Posterior vena cava (tissue), 2 donors: Measurements from ENCODE around the gene GAK. TPM values are rescaled to one million over a fixed set of nuclear protein-coding genes. Genes with fewer than 3 reads are reported as not detected.

Source experiments
- DNase-seq: peaks from one replicate; pipeline ENCODE4 v3.0.0-alpha.2; 2020; ENCODE audit warnings: low spot score
- intact Hi-C, 2 donors: fragments of 100-400 bp; cut with DNase I; formaldehyde crosslinking; loops; one replicate each; pipeline versions ENCODE4 v1.14.1 to v1.14.2; 2022 to 2023
- total RNA-seq, 2 donors: library from RNA; stranded (reverse); fragmentation: NEBNext Ultra II Directional; extraction: Animal tissue kit (Norgen Biotek cat#: 25700); gene quantifications; one replicate each; pipeline ENCODE4 v1.2.1, GENCODE V29; 2021
- donor health status: DM: yes; HTN: yes; CAD: no.
- donor health status: DM: yes; HTN: yes; CAD: no.

The GAK gene
- total RNA-seq, 2 donors from 2014 or later: 63.5 to 73.5 TPM

GRCh38 chr4:955931-956381, 23.8 kb upstream of the GAK start:
- intact Hi-C loops: no loop called here
- peak; percentile 24 for DNase-seq

- peak; percentile 74 for DNase-seq
- intact Hi-C loops: no loop called here
Measured at GRCh38 chr4:955161-955921, 23.2 kb upstream of the GAK start.

- DNase-seq: peak; percentile 30
- intact Hi-C loops: no loop called here
Measured at GRCh38 chr4:954211-955020, 22.3 kb upstream of the GAK start.

DNA sequence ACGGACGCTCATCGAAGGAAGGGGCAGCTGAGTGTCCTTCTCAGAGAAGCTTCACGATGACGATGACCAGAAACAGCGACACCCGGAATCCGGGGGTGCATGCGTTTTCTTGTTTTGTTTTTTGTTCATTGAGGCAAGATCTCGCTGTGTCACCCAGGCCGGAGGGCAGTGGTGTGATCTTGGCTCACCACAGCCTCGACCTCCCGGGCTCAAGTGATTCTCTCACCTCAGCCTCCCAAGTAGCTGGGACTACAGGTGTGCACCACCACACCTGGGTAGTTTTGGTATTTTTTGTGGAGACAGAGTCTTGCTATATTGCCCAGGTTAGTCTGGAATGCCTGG, 21.4 kb upstream of the GAK start:
- intact Hi-C loops: no loop called here
- DNase-seq: no peak

DNA sequence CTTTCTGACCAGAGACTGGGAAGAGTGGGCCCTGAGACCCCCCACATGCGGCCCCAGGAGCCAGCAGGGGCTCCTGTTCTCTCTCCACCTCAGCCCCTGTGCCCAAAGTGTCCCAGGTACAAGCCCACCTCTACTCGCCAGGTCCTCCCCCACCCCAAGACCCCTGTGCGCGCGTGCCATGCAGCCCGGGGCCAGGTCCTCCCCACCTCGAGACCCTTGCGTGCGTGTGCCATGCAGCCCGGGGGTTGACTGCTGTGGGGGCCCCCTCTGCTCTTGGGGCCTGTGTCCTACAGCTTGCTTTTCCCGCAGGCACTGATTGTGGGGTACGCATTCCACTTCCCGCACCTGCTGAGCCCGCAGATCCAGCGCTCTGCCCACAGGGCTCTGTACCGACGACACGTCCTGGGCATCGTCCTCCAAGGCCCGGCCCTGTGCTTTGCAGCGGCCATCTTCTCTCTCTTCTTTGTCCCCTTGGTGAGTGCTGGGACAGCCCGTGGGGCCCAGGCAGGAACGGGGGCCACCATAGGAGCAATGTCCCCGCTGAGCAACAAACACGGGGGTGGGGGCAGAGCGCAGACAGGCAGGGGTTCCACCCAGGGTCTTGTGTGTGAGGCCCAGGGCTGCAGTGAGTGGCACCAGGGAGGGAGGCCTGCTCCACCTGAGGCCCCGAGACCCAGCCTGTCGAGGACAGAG, 20.9 kb upstream of the GAK start:
- intact Hi-C loops: no loop called here
- peak; percentile 67 for DNase-seq

DNA sequence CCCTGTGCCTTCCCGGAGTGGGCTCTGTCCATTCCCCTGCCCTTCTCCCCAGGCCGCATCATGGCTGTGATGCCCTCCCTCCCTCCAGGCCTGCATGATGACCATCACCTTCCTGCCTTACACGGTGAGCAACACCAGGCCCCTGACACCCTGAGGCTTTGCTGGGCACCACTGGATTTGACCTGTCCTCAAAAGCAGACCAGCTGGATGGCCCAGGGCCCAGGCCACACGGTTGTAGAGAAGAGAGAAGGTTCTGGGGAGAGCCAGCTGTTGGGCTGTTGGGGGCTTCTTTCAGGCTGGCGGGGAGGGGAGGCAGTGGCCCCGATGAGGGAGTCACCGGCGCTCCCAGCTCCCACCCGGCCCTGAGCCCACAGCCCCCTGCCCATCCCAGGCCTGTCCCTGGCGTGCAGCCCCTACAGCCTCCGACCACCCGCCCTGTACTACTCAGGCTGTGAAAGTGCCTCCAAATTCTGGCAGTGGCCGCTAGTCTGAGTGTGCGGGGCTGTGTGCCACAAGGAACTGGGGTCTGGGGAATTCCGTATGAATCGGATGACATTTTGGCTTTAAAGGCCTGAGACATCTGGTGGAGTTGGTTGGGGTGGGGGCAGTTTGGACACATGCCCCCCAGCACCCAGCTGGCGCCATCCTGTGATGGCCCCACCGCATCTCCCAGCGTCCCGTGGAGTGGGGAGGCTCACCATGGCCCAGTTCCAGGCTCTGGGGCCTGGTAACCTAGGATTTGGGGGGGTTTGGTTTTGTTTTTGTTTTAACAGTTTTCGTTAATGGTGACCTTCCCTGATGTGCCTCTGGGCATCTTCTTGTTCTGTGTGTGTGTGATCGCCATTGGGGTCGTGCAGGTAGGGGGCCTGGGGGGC, 19.7 kb upstream of the GAK start:
- DNase-seq: peak; percentile 73

GRCh38 chr4:951186-951585, 19.1 kb upstream of the GAK start:
- peak; percentile 68 for DNase-seq

More for the DNA sequence above, 19.7 kb upstream of the GAK start:
- intact Hi-C loops: no loop called here

DNA sequence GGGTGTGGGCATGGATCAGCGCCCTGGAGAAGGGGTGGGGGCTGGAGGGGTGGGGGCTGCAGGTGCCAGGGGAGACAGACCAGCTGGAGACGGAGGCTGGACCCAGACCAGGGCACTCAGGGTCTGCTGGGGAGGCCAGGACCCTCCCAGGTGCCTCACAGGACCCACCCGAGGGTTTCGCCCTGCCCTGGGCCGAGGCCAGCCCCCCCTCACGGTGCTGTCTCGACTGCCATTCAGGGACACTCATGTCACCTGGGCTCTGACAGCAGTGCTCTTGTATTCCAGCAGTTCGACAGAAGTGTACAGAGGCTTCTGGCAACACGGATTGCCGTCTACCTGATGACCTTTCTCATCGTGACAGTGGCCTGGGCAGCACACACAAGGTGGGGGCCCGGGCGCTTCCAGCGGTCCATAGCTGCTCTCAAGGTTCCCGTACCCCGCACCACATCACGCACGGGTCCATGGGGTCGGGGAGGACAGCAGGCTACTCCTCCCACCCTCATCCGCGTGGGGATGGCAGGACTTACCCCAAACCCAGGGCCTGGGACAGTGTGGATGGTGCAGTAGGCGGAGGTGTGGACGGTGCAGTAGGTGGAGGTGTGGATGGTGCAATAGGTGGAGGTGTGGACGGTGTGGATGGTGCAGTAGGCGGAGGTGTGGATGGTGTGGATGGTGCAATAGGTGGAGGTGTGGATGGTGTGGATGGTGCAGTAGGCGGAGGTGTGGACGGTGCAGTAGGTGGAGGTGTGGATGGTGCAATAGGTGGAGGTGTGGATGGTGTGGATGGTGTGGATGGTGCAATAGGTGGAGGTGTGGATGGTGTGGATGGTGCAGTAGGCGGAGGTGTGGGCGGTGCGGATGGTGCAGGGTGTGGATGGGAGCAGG, 18.3 kb upstream of the GAK start:
- DNase-seq: peak; percentile 73
- intact Hi-C loops: no loop called here

More at GRCh38 chr4:951186-951585, 19.1 kb upstream of the GAK start:
- intact Hi-C loops: no loop called here

DNA sequence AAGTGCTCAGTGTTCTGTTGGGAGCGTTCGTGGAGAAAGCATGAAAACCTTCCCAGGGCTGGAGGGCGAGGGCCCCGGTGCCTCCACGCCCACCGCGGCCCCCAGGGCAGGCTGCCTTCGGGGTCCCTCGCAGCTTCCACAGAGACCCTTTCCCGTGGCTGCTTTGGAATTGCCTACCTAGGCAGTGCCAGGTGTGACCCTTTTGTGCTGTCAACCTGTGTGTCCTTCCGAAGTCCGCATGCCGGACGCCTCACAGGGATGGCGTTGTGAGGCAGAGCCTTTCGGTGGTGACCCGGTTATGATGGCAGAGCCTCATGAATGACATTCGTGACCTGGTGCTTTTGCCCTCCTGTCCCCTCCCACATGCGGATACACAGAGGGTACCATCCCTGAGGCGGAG, 17.5 kb upstream of the GAK start:
- peak; percentile 46 for DNase-seq
- intact Hi-C loops: no loop called here

DNA sequence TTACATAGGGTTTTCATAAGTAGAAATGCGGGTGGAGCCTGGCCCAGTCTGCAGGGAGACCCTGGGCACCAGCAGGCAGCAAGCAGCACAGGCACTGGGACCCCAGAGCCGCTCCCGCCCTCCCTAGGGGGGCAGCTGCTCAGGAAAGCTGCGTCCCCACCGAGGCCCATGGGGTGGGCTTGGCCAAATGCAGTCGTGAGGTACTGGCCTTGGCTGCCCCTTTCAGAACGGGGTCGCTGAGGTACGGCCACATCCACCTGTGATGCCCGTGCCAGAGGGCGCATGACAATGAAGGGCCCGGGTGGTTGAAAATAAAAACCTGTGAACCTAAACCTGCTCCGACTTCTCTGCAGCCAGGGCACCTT, 16.8 kb upstream of the GAK start:
- intact Hi-C loops: no loop called here
- peak; percentile 76 for DNase-seq

- peak; percentile 58 for DNase-seq
- intact Hi-C loops: no loop called here
Measured at GRCh38 chr4:948101-948935, 16.2 kb upstream of the GAK start.

- intact Hi-C loops: no loop called here
- DNase-seq: no peak
Measured at GRCh38 chr4:947491-947971, 15.4 kb upstream of the GAK start.

DNA sequence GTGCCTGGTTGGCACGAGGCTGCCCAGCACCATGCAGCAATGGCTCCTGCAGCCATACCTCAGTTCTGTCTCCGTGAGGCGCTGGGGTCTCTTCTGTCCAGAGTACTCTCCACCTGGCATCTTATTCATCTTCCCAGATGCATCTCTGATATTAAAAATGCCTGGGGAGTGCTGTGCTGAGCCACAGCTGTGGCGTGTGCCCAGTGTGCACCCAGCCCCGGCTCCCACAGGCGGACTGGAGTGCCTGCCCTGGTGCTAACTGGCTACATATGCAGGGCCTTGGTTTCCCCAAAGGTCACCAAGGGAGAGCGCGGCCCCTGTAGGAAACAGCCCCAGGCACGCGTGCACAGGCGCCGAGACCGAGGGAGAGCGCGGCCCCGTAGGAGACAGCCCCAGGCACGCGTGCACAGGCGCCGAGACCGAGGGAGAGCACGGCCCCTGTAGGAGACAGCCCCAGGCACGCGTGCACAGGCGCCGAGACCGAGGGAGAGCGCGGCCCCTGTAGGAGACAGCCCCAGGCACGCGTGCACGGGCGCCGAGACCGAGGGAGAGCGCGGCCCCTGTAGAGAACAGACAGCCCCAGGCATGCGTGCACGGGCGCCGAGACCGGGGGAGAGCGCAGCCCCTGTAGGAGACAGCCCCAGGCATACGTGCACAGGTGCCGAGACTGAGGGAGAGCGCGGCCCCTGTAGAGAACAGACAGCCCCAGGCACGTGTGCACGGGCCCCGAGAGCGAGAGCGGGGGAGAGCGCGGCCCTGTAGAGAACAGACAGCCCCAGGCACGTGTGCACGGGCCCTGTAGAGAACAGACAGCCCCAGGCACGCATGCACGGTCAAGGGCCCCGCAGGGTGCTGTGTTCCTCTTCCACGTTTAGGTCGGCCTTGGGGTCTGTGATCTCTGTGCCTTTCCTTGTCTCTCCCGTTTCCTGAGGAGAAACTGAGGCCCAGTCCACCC, 14.7 kb upstream of the GAK start:
- peak; percentile 55 for DNase-seq
- intact Hi-C loops: no loop called here

DNA sequence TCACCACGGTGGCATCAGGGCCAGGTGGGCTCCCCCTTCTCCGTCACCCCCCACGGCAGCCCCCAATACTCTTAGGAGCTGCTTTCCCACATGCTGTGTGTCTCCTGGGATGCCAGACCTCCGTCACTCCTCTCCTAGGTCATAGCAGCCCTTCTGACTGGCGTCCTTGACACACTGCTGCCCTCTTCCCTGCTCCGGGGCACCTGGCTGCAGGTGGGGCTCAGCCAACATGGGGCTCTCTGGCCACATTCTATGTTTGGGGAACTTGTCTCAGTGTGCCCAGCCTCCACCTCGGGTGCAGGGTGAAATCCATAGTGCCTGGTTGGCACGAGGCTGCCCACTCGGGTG, 14.0 kb upstream of the GAK start:
- peak; percentile 30 for DNase-seq
- intact Hi-C loops: no loop called here

DNA sequence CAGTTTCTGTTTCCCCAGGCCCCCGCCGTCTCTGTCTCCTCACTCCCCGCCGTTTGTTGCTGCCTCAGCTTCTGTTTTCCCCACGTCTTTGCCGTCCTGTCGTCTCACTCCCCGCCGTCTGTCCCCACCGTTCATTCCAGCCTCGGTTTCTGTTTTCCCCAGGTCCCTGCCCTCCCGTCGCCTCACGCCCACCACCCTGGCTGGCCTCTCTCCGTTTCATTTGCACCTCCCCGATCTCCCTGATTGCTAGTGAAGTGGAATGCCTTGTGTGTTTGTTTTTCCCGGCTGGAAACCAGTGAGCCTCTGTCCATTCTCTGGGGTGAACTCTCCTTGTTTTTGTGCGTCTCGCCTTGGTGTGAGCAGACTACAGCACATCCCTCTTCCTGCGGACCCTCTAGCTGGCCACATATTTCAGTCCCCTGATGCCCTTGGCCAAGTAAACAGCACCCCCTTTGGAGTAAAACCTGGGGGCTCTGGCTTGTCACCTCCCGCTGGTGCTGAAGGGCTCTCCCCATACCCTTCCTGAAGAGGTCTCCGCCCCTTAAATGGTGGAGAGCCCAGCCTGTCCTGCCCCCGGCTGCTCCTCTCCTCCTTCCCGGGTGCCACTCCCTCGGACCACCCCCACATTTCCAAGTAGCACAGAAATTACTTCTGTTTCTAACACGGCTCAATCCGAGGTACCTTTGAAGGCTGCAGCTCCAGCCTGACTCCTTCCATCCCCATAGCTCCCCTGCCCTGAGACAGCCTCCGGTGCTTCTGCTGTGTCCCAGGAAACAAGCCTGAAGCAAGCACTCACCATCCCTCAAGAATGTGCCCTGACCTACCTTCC, 13.4 kb upstream of the GAK start:
- peak; percentile 57 for DNase-seq
- intact Hi-C loops: no loop called here
